DOHH2 (cell line): ENCODE results near the gene TPP1.

Experiments
- H3F3A ChIP-seq: fragments of 200-600 bp; sonication (generic), shearing (Covaris generic); 2 replicates; pipeline ENCODE4 v1.6.0; 2016; ENCODE audit warnings: antibody characterized with exemption, mild to moderate bottlenecking; ENCODE audit not compliant: control insufficient read depth, insufficient read depth
- H3K27ac ChIP-seq: fragments of 200-600 bp; sonication (generic); 2 replicates; pipeline ENCODE4 v1.5.1; 2014; ENCODE audit warnings: low read depth, mild to moderate bottlenecking, low read length, moderate library complexity
- H3K27me3 ChIP-seq: fragments of 200-600 bp; sonication (generic); 2 replicates; pipeline ENCODE4 v1.6.1; 2014; ENCODE audit warnings: mild to moderate bottlenecking, low read length, mixed read lengths; ENCODE audit not compliant: control insufficient read depth
- H3K36me3 ChIP-seq: fragments of 200-600 bp; sonication (generic); 2 replicates; pipeline ENCODE4 v1.6.1; 2014; ENCODE audit warnings: mild to moderate bottlenecking, low read length, moderate library complexity, mixed read lengths; ENCODE audit not compliant: control insufficient read depth
- H3K4me1 ChIP-seq: fragments of 200-600 bp; sonication (generic); 2 replicates; pipeline ENCODE4 v1.6.1; 2014; ENCODE audit warnings: mild to moderate bottlenecking, low read length, mixed read lengths; ENCODE audit not compliant: control insufficient read depth
- H3K4me2 ChIP-seq: fragments of 200-600 bp; sonication (generic); 2 replicates; pipeline ENCODE4 v1.6.0; 2014; ENCODE audit warnings: mild to moderate bottlenecking, low read length, moderate library complexity
- H3K4me3 ChIP-seq: fragments of 200-600 bp; sonication (generic); 2 replicates; pipeline ENCODE4 v1.5.1; 2014; ENCODE audit warnings: mild to moderate bottlenecking, low read length, mixed read lengths
- H3K79me2 ChIP-seq: fragments of 200-600 bp; sonication (generic); 2 replicates; pipeline ENCODE4 v1.6.1; 2014; ENCODE audit warnings: mild to moderate bottlenecking, low read length, mixed read lengths; ENCODE audit not compliant: control insufficient read depth
- H3K9me2 ChIP-seq: fragments of 200-600 bp; sonication (generic); replicated peaks from 2 replicates; pipeline ENCODE4 v1.6.1; 2014; ENCODE audit warnings: mild to moderate bottlenecking, low read length, mixed read lengths; ENCODE audit not compliant: control insufficient read depth
- H3K9me3 ChIP-seq: fragments of 200-600 bp; sonication (generic); 2 replicates; pipeline ENCODE4 v1.6.1; 2014; ENCODE audit warnings: antibody characterized with exemption, low read length, mixed read lengths; ENCODE audit not compliant: control insufficient read depth, insufficient read depth
- H4K20me1 ChIP-seq: fragments of 200-600 bp; sonication (generic); 2 replicates; pipeline ENCODE4 v1.6.0; 2014; ENCODE audit warnings: low read depth, mild to moderate bottlenecking, antibody characterized with exemption, low read length, moderate library complexity; ENCODE audit not compliant: control insufficient read depth, insufficient read depth
- CTCF ChIP-seq: fragments of 200-600 bp; sonication (generic); IDR thresholded peaks from one replicate; pipeline ENCODE4 v1.5.1; 2014; ENCODE audit warnings: antibody characterized with exemption, mild to moderate bottlenecking, low read depth, low read length; ENCODE audit not compliant: poor library complexity, severe bottlenecking
- EZH2phosphoT487 ChIP-seq: fragments of 200-600 bp; sonication (generic); IDR thresholded peaks from 2 replicates; pipeline ENCODE4 v1.6.1; 2017; ENCODE audit warnings: borderline replicate concordance, mild to moderate bottlenecking, antibody characterized with exemption, low read length, moderate library complexity, mixed read lengths

Gene TPP1

DNA sequence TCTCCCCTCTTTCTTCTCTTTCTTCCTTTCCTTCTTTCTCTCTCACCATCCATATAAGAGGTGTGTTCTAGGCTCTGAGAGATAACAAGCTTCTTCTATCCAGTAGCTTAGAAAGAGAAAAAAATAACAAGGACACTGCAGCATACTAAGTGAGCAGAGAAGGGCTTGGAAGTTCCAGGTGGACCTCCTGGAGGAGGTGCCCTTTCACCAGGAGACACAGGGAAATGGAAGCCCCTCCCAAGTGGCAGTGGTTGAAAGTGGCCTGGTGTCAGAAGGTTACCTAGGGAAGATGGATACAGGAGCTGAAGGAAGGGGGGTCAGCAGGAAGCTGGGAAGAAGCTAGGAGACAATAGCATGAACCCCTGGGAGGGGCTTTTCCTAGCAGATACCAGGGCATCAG lies 30.9 kb upstream of the TPP1 start:
- H3K4me2 ChIP-seq = no peak overlapping the region
- peaks cover 20% of the 10 kb centered on the region for H3K4me1 ChIP-seq
- H3K36me3 ChIP-seq = no peaks in the 10 kb centered on the region
- H3K9me3 ChIP-seq = no peaks in the 10 kb centered on the region
- TF ChIP-seq CTCF = no peak
- no peak for TF ChIP-seq EZH2phosphoT487
- H3F3A ChIP-seq = no peaks in the 10 kb centered on the region
- H3K4me3 ChIP-seq = no peak overlapping the region
- no peaks in the 10 kb centered on the region for H3K9me2 ChIP-seq
- no peak overlapping the region for H3K27ac ChIP-seq
- H4K20me1 ChIP-seq = no peaks in the 10 kb centered on the region
- peaks cover 19% of the 10 kb centered on the region for H3K27me3 ChIP-seq
- H3K79me2 ChIP-seq = no peaks in the 10 kb centered on the region

GRCh38 chr11:6648501-6648900 lies 29.3 kb upstream of the TPP1 start:
- Histone ChIP-seq H3K27me3 (peaks cover 19% of the 10 kb centered on the region), H3K79me2 (no peaks in the 10 kb centered on the region), H3K4me1 (peaks cover 20% of the 10 kb centered on the region), H4K20me1 (no peaks in the 10 kb centered on the region), H3K4me3 (no peak overlapping the region), H3K36me3 (no peaks in the 10 kb centered on the region), H3K9me2 (no peaks in the 10 kb centered on the region), H3F3A (no peaks in the 10 kb centered on the region), H3K9me3 (no peaks in the 10 kb centered on the region), H3K27ac (no peak overlapping the region), H3K4me2 (no peak overlapping the region)
- TF ChIP-seq CTCF (no peak), EZH2phosphoT487 (no peak)

DNA sequence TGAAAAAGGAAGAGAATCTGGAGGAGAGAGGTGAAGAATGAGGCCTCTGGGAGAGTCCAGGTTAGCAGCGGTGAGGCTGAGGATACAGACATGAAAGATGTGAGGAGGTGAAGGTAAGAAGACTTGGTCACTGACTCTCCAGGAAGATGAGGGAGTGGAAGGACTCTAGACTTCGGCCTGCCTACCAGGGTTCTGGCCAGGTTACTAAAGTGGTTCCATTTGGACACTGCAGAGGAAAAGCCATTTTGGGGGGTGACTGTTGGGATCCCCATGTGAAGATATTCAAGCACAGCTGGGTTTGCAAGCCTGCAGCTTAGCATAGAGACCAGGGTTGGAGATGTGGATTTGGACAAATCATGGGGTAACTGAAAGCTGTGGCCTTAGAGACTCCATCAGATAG lies 28.6 kb upstream of the TPP1 start:
- Histone ChIP-seq H3K4me1 (peaks cover 20% of the 10 kb centered on the region), H3K9me3 (no peaks in the 10 kb centered on the region), H3K79me2 (no peaks in the 10 kb centered on the region), H3K9me2 (no peaks in the 10 kb centered on the region), H3K27me3 (peaks cover 17% of the 10 kb centered on the region), H3K4me3 (no peak overlapping the region), H4K20me1 (no peaks in the 10 kb centered on the region), H3K27ac (no peak overlapping the region), H3K4me2 (no peak overlapping the region), H3K36me3 (no peaks in the 10 kb centered on the region), H3F3A (no peaks in the 10 kb centered on the region)
- TF ChIP-seq EZH2phosphoT487 (no peak), CTCF (no peak)
